ENCODE results near the gene ZNF335. TPM values are rescaled to one million over a fixed set of nuclear protein-coding genes. Genes with fewer than 3 reads are reported as not detected.
A peak's percentile ranks its signal among the peaks of the same experiment; 100 is the strongest.

The ZNF335 gene
- total RNA-seq, 1 donor from 2014 or later, result 23.9 TPM

DNA sequence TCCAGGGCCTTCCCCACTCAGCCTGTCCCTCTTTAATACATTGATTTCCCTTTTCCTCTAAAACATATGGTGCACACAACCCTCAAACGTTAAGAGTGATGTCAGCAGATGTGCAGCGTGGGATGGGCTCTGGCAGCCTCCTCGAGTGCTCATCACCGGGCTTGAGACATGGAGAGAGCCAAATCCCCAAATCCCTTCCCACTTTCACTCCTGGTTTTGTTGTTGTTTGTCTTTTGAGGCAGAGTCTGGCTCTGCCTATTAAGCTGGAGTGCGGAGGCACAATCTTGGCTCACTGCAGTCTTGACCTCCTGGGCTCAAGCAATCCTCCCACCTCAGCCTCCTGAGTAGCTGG lies 54.2 kb downstream of the ZNF335 start:
- TF ChIP-seq, protein P1, sequence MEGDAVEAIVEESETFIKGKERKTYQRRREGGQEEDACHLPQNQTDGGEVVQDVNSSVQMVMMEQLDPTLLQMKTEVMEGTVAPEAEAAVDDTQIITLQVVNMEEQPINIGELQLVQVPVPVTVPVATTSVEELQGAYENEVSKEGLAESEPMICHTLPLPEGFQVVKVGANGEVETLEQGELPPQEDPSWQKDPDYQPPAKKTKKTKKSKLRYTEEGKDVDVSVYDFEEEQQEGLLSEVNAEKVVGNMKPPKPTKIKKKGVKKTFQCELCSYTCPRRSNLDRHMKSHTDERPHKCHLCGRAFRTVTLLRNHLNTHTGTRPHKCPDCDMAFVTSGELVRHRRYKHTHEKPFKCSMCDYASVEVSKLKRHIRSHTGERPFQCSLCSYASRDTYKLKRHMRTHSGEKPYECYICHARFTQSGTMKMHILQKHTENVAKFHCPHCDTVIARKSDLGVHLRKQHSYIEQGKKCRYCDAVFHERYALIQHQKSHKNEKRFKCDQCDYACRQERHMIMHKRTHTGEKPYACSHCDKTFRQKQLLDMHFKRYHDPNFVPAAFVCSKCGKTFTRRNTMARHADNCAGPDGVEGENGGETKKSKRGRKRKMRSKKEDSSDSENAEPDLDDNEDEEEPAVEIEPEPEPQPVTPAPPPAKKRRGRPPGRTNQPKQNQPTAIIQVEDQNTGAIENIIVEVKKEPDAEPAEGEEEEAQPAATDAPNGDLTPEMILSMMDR (IDR thresholded peaks at IDR 0.05), result no peak
- H3K4me1 Mint-ChIP-seq (ENCODE audit: unreplicated experiment), result peaks cover 49% of the 10 kb centered on the region
- no peak overlapping the region for H3K4me3 Mint-ChIP-seq (ENCODE audit: unreplicated experiment)
- no peaks in the 10 kb centered on the region for H3K36me3 Mint-ChIP-seq (ENCODE audit: unreplicated experiment)
- no peaks in the 10 kb centered on the region for H3K27me3 Mint-ChIP-seq (ENCODE audit: unreplicated experiment)
- DNase-seq (ENCODE audit: extremely low spot score, unreplicated experiment), result no peak
- H3K9me3 Mint-ChIP-seq (ENCODE audit: unreplicated experiment), result no peaks in the 10 kb centered on the region
- H3K27ac Mint-ChIP-seq (ENCODE audit: unreplicated experiment), result peak overlapping the region; percentile 35

DNA sequence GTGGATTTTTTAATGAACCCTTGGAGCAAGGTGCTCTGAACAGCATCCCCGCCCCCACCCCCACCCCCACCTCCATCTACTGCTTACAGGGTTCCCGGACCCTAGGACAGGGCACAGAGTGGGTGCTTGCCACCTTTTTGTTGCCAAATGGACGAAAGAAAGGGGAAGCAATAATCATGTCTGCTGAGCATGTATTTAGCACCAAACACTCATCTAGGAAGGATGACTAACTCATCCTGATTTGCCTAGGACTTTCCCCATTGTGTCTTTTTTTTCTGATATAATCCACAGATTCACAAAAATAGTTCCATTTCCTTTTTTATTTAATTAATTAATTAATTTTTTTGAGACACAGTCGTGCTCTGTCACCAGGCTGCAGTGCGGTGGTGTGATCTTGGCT lies 58.9 kb downstream of the ZNF335 start:
- DNase-seq (ENCODE audit: extremely low spot score, unreplicated experiment), result no peak
- Mint-ChIP-seq H3K9me3 (ENCODE audit: unreplicated experiment) (no peaks in the 10 kb centered on the region), H3K4me1 (ENCODE audit: unreplicated experiment) (peaks cover 26% of the 10 kb centered on the region), H3K36me3 (ENCODE audit: unreplicated experiment) (peaks cover 5% of the 10 kb centered on the region), H3K4me3 (ENCODE audit: unreplicated experiment) (peak overlapping the region; percentile 35), H3K27ac (ENCODE audit: unreplicated experiment) (no peak overlapping the region), H3K27me3 (ENCODE audit: unreplicated experiment) (no peaks in the 10 kb centered on the region)
- TF ChIP-seq, protein P1 (IDR thresholded peaks at IDR 0.05), result no peak

DNA sequence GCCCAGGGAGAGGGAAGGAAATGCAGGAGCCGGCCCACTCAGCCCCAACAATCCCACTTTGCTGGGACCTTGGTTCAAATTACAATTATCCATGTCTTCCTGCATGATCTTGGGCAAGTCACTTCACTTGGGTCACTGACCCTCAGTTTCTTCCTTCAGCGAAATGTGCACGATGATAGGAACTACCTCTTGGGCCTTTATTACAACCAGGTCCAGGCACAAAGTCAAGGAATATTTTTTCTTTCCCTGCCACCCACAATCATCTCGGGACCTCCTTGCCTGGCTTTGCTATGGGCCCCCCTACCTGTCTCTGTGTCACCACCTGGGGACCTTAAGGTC lies 59.7 kb downstream of the ZNF335 start:
- H3K9me3 Mint-ChIP-seq (ENCODE audit: unreplicated experiment), result no peaks in the 10 kb centered on the region
- H3K27ac Mint-ChIP-seq (ENCODE audit: unreplicated experiment), result peak overlapping the region; percentile 92
- H3K27me3 Mint-ChIP-seq (ENCODE audit: unreplicated experiment), result no peaks in the 10 kb centered on the region
- H3K36me3 Mint-ChIP-seq (ENCODE audit: unreplicated experiment), result peaks cover 7% of the 10 kb centered on the region
- H3K4me1 Mint-ChIP-seq (ENCODE audit: unreplicated experiment), result peaks cover 22% of the 10 kb centered on the region
- TF ChIP-seq, protein P1 (IDR thresholded peaks at IDR 0.05), result no peak
- H3K4me3 Mint-ChIP-seq (ENCODE audit: unreplicated experiment), result peak overlapping the region; percentile 72
- DNase-seq (ENCODE audit: extremely low spot score, unreplicated experiment), result no peak

DNA sequence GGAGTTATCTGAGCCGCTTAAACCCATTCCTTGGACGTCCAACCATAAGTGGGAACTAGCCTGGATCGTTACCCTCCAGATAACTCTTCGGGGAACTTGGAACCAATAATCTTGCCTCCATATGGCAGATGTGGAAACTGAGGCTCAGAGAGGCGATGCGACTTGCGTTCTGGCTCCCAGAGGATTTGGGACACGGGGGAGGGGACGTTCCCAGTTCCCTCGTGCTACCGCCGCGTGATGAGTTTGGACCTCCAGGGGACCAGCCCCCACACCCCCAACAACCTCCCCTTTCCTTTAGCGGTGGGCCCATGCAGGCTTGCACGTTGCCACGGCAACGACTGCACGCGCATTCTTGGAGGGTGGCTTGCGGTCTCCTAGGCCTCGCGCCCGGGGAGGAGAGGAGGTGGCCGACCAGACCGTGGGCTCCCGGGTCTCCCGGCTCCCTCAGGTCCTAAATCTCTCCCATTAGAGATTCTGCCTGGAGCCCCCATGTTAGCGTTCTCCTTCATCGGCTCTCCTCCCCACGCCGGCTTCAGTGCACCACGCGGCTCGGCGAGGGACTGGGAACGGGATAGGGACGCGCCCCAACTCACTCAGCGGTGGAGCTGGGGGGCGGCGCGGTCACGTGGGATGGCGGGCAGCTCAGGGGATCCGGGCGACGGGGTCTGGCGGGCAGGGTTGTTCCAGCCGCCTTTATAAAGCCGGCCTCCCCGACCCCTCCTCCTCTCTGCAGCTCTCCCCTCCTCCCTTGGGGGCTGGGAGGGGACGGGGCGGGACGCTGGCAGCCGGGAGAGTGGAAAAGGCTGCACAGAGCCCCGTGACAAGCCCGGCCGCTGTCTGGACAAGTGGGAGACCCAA lies 60.3 kb downstream of the ZNF335 start, which contains the start of gene PLTP:
Gene PLTP (minus strand): TSS at position 670 of the 858 bp plus-strand sequence. CDS start 703 bp downstream, outside the sequence.
- Mint-ChIP-seq H3K27ac (ENCODE audit: unreplicated experiment) (peak within 1 kb of the TSS; percentile 92), H3K9me3 (ENCODE audit: unreplicated experiment) (no peaks in the 10 kb centered on the region), H3K27me3 (ENCODE audit: unreplicated experiment) (no peaks in the 10 kb centered on the region), H3K4me1 (ENCODE audit: unreplicated experiment) (peaks cover 22% of the 10 kb centered on the region), H3K4me3 (ENCODE audit: unreplicated experiment) (peak within 1 kb of the TSS; percentile 72), H3K36me3 (ENCODE audit: unreplicated experiment) (peaks cover 7% of the 10 kb centered on the region)
- DNase-seq (ENCODE audit: extremely low spot score, unreplicated experiment), result peak; percentile 88
- TF ChIP-seq, protein P1 (IDR thresholded peaks at IDR 0.05), result no peak

DNA sequence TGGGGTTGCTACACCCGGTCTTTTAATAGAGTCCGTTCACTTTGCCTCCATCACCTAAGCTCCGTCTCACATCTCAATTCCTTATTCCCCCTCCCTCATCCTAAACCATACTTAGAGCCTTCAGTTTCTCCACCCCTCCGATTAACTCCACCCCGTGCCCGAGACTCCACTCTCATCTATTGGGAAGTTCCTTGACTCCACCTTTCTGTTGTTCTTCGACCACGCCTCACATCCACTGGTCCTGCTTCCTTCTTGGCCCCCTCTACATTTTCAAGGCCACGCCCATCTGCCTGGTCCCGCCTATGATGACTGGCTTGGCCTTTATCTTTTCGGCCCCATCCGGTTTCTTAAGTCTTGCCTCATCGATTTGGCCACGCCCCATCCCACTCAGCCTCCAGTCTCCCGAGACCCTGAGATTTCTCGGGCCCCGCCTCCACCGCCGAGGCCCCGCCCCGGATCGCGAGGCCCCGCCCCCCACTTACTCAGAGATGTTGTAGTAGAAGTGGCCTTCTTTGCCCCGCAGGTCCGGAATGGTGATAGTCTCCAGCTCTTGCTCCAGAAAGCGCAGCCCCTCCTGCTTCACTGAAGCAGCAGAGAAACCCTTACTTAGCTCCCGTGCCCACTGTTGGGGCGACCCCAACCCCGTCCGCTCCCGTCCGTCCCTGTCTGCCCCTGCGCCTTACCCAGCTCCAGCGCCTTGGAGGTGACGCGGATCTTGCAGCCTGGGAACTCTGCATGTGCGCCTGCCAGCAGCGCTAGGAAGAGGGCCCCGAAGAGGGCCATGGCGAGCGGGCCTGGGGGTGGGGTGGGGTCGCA lies 61.1 kb downstream of the ZNF335 start:
- TF ChIP-seq, protein P1 (IDR thresholded peaks at IDR 0.05), result no peak

More for the DNA sequence above, 61.1 kb downstream of the ZNF335 start:
- Mint-ChIP-seq H3K4me1 (ENCODE audit: unreplicated experiment) (peaks cover 22% of the 10 kb centered on the region), H3K4me3 (ENCODE audit: unreplicated experiment) (peak overlapping the region; percentile 72), H3K27me3 (ENCODE audit: unreplicated experiment) (no peaks in the 10 kb centered on the region), H3K27ac (ENCODE audit: unreplicated experiment) (peak overlapping the region; percentile 92), H3K36me3 (ENCODE audit: unreplicated experiment) (peaks cover 7% of the 10 kb centered on the region), H3K9me3 (ENCODE audit: unreplicated experiment) (no peaks in the 10 kb centered on the region)
- DNase-seq (ENCODE audit: extremely low spot score, unreplicated experiment), result peak; percentile 98

Measured in osteocyte (in vitro differentiated cells).